ENCODE measurements around the gene KRT26.

Gene KRT26

GRCh38 chr17:40799859-40800258 is 27.9 kb upstream of the KRT26 start, which contains the start of gene KRT28:
Gene KRT28 (minus strand): TSS chr17:40799959. CDS start chr17:40799893, 66 bp downstream.
- no peaks in the 10 kb centered on the region for H3K36me3 ChIP-seq (ENCODE audit: control insufficient read depth, insufficient read depth, low read length)
- no peaks in the 10 kb centered on the region for H3K9me3 ChIP-seq (ENCODE audit: control insufficient read depth, low read length)
- H2AFZ ChIP-seq = no peak within 1 kb of the TSS
- TF ChIP-seq CTCF (IDR thresholded peaks at IDR 0.05) = no peak
- no peak within 1 kb of the TSS for H3K27ac ChIP-seq
- H3K4me2 ChIP-seq (ENCODE audit: low read length) = no peak within 1 kb of the TSS
- H3K4me3 ChIP-seq (ENCODE audit: low read depth, low read length) = no peak within 1 kb of the TSS
- no peaks in the 10 kb centered on the region for H3K4me1 ChIP-seq
- H3K79me2 ChIP-seq = no peaks in the 10 kb centered on the region
- H3K27me3 ChIP-seq (ENCODE audit: control insufficient read depth, insufficient read depth, low read length) = no peaks in the 10 kb centered on the region
- no peak within 1 kb of the TSS for H3K9ac ChIP-seq

DNA sequence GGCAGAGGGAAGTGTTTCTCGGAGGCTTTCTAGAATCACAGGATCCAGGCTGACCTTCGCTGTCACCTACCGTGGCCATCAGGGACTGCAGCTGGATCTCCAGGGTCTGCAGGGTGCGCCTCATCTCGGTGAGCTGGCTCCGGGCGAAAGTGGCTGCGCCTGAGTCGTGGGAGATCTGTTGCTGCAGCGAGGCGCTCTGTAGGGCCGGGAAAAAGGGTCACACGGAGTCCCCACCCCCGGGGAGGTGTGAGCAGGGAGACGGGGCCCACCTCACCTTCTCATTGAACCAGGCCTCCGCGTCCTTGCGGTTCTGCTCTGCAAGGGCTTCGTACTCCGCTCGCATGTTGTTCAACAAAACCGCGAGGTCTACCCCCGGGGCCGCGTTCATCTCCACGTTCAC is 24.8 kb upstream of the KRT26 start:
- Histone ChIP-seq H3K4me3 (ENCODE audit: low read depth, low read length) (no peak overlapping the region), H3K79me2 (no peaks in the 10 kb centered on the region), H3K4me1 (no peaks in the 10 kb centered on the region), H3K9me3 (ENCODE audit: control insufficient read depth, low read length) (no peaks in the 10 kb centered on the region), H3K27ac (no peak overlapping the region), H3K4me2 (ENCODE audit: low read length) (no peak overlapping the region), H3K36me3 (ENCODE audit: control insufficient read depth, insufficient read depth, low read length) (no peaks in the 10 kb centered on the region), H3K27me3 (ENCODE audit: control insufficient read depth, insufficient read depth, low read length) (no peaks in the 10 kb centered on the region), H2AFZ (no peak overlapping the region), H3K9ac (no peak overlapping the region)
- no peak for TF ChIP-seq CTCF (IDR thresholded peaks at IDR 0.05)

DNA sequence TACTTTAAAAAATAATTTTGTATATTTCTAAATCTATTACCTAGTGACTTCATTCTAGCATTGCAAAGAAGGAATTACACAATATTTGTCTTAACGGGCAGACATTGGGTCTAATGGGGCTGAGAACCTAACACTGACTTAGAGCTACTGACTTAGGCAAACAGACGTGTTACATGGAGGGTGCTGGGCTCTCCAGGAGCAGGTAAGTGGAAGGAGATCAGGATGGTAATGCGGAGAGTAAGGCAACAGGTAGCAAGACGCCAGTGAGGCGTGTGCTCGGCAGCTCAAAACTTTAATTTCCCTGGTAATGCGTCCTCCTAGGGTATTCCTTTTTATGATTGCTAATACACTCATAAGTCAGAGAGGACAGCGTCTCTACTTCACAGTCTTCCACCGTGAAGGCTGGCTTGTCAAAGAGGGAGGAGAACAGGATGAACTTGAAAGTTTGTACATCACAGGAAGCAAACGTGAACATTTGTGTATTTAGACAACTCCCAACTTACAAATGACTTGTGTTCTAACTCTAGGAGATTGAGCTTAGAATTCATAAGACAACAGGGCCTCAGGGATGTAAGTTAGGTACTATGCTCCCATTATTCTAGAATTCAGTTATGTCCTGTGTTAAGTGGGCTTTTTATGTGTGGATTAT is 23.1 kb upstream of the KRT26 start:
- TF ChIP-seq CTCF (IDR thresholded peaks at IDR 0.05) = no peak
- no peak overlapping the region for H2AFZ ChIP-seq
- H3K9me3 ChIP-seq (ENCODE audit: control insufficient read depth, low read length) = no peaks in the 10 kb centered on the region
- H3K4me2 ChIP-seq (ENCODE audit: low read length) = no peak overlapping the region
- no peaks in the 10 kb centered on the region for H3K4me1 ChIP-seq
- no peaks in the 10 kb centered on the region for H3K36me3 ChIP-seq (ENCODE audit: control insufficient read depth, insufficient read depth, low read length)
- no peak overlapping the region for H3K9ac ChIP-seq
- no peaks in the 10 kb centered on the region for H3K79me2 ChIP-seq
- no peaks in the 10 kb centered on the region for H3K27me3 ChIP-seq (ENCODE audit: control insufficient read depth, insufficient read depth, low read length)
- no peak overlapping the region for H3K27ac ChIP-seq
- H3K4me3 ChIP-seq (ENCODE audit: low read depth, low read length) = no peak overlapping the region

GRCh38 chr17:40794466-40794865 is 22.5 kb upstream of the KRT26 start:
- no peaks in the 10 kb centered on the region for H3K36me3 ChIP-seq (ENCODE audit: control insufficient read depth, insufficient read depth, low read length)

More at GRCh38 chr17:40794466-40794865, 22.5 kb upstream of the KRT26 start:
- Histone ChIP-seq H3K4me2 (ENCODE audit: low read length) (no peak overlapping the region), H3K4me3 (ENCODE audit: low read depth, low read length) (no peak overlapping the region), H3K27me3 (ENCODE audit: control insufficient read depth, insufficient read depth, low read length) (no peaks in the 10 kb centered on the region), H3K4me1 (no peaks in the 10 kb centered on the region), H3K9ac (no peak overlapping the region), H3K79me2 (no peaks in the 10 kb centered on the region), H3K9me3 (ENCODE audit: control insufficient read depth, low read length) (no peaks in the 10 kb centered on the region), H3K27ac (no peak overlapping the region), H2AFZ (no peak overlapping the region)
- TF ChIP-seq CTCF (IDR thresholded peaks at IDR 0.05) = no peak
